Measurements from ENCODE around the gene GPR152. TPM values are rescaled to one million over a fixed set of nuclear protein-coding genes. Genes with fewer than 3 reads are reported as not detected.

Gene GPR152
- total RNA-seq, 1 donor from 2014 or later: not detected

DNA sequence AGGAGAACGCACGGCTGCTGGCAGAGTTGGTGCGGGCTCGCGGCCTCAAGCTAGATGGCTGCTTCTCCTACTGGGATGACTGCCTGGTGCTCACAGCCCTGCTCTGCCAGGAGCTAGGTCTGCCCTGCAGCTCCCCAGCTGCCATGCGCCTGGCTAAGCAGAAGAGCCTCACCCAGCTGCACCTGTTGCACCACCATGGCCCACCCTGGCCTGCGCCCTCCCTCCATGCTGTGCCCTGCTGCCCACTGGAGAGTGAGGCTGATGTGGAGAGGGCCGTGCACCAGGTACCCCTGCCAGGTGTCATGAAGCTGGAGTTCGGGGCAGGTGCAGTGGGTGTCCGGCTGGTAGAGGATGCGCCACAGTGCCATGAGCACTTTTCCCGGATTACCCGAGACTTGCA lies 29.1 kb downstream of the GPR152 start:
- H3K4me2 ChIP-seq (ENCODE audit: low read length): no peak overlapping the region
- TF ChIP-seq EZH2 (IDR thresholded peaks at IDR 0.05; ENCODE audit: insufficient read depth, low read length) (no peak), CTCF (IDR thresholded peaks at IDR 0.05; ENCODE audit: insufficient read depth, low read depth, low read length) (no peak)
- no peak overlapping the region for H3K9ac ChIP-seq (ENCODE audit: low read length)
- H3K9me3 ChIP-seq (ENCODE audit: insufficient read depth, low read depth, low read length): no peaks in the 10 kb centered on the region
- H3K36me3 ChIP-seq (ENCODE audit: insufficient read depth, low read length): no peaks in the 10 kb centered on the region
- Mint-ChIP-seq H3K9me3 (ENCODE audit: unreplicated experiment) (no peaks in the 10 kb centered on the region), H3K4me3 (ENCODE audit: unreplicated experiment) (no peak overlapping the region), H3K36me3 (ENCODE audit: low read depth, unreplicated experiment) (no peaks in the 10 kb centered on the region), H3K27ac (ENCODE audit: unreplicated experiment) (no peak overlapping the region), H3K4me1 (ENCODE audit: low read depth, unreplicated experiment) (peaks cover 2% of the 10 kb centered on the region), H3K27me3 (ENCODE audit: low read depth, unreplicated experiment) (peaks cover 3% of the 10 kb centered on the region)
- no peaks in the 10 kb centered on the region for H3K27me3 ChIP-seq (ENCODE audit: insufficient read depth, low read length)
- no peak overlapping the region for H2AFZ ChIP-seq (ENCODE audit: low read depth, low read length)
- FAIRE-seq: no peak
- no peak overlapping the region for H3K27ac ChIP-seq (ENCODE audit: low read depth, low read length)
- H4K20me1 ChIP-seq (ENCODE audit: insufficient read depth, low read length): no peaks in the 10 kb centered on the region
- H3K79me2 ChIP-seq (ENCODE audit: insufficient read depth, low read length): peaks cover 2% of the 10 kb centered on the region
- no peak overlapping the region for H3K4me3 ChIP-seq (ENCODE audit: insufficient read depth, low read depth, low read length)
- peaks cover 8% of the 10 kb centered on the region for H3K4me1 ChIP-seq (ENCODE audit: insufficient read depth, low read length)
- no peak for DNase-seq (ENCODE audit: low read depth)

- H3K9me3 Mint-ChIP-seq (ENCODE audit: unreplicated experiment): no peaks in the 10 kb centered on the region
- peak overlapping the region; percentile 58 for H3K27ac Mint-ChIP-seq (ENCODE audit: unreplicated experiment)
- no peak overlapping the region for H3K9ac ChIP-seq (ENCODE audit: low read length)
- H4K20me1 ChIP-seq (ENCODE audit: insufficient read depth, low read length): no peaks in the 10 kb centered on the region
- FAIRE-seq: no peak
- peaks cover 2% of the 10 kb centered on the region for H3K4me1 Mint-ChIP-seq (ENCODE audit: low read depth, unreplicated experiment)
- H3K27ac ChIP-seq (ENCODE audit: low read depth, low read length): no peak overlapping the region
- H2AFZ ChIP-seq (ENCODE audit: low read depth, low read length): no peak overlapping the region
- no peaks in the 10 kb centered on the region for H3K79me2 ChIP-seq (ENCODE audit: insufficient read depth, low read length)
- H3K4me2 ChIP-seq (ENCODE audit: low read length): no peak overlapping the region
- H3K27me3 Mint-ChIP-seq (ENCODE audit: low read depth, unreplicated experiment): peaks cover 6% of the 10 kb centered on the region
- H3K4me3 Mint-ChIP-seq (ENCODE audit: unreplicated experiment): peak overlapping the region; percentile 50
- TF ChIP-seq CTCF (IDR thresholded peaks at IDR 0.05; ENCODE audit: insufficient read depth, low read depth, low read length) (no peak), EZH2 (IDR thresholded peaks at IDR 0.05; ENCODE audit: insufficient read depth, low read length) (no peak)
- peaks cover 8% of the 10 kb centered on the region for H3K4me1 ChIP-seq (ENCODE audit: insufficient read depth, low read length)
- no peak for DNase-seq (ENCODE audit: low read depth)
- no peaks in the 10 kb centered on the region for H3K36me3 Mint-ChIP-seq (ENCODE audit: low read depth, unreplicated experiment)
- no peaks in the 10 kb centered on the region for H3K36me3 ChIP-seq (ENCODE audit: insufficient read depth, low read length)
- H3K27me3 ChIP-seq (ENCODE audit: insufficient read depth, low read length): no peaks in the 10 kb centered on the region
- no peak overlapping the region for H3K4me3 ChIP-seq (ENCODE audit: insufficient read depth, low read depth, low read length)
- H3K9me3 ChIP-seq (ENCODE audit: insufficient read depth, low read depth, low read length): no peaks in the 10 kb centered on the region
Observed at GRCh38 chr11:67422891-67423290, 29.6 kb downstream of the GPR152 start.

DNA sequence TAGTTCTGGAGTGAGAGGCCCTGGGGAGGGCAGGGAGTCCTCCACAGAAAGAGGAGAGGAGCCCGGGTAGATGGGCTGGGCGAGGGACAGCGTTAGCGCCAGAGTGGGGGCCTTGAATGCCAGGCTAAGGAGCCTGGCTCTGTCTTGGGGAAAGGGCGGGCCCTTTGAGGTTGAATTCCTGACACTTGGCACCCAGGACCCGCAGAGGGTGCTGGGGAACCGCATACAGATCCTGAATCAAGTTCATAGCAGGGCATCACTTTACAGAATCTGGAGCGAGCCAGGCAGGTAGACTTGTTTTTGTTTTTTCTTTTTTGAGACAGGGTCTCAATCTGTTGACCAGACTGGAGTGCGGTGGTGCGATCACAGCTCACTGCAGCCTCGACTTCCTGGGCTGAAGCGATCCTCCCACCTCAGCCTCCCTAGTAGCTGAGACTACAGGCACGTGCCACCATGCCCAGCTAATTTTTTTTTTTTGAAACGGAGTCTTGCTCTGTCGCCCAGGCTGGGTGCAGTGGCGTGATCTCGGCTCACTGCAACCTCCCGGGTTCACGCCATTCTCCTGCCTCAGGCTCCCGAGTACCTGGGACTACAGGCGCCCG lies 31.0 kb downstream of the GPR152 start:
- TF ChIP-seq CTCF (IDR thresholded peaks at IDR 0.05; ENCODE audit: insufficient read depth, low read depth, low read length) (no peak), EZH2 (IDR thresholded peaks at IDR 0.05; ENCODE audit: insufficient read depth, low read length) (no peak)
- no peak overlapping the region for H3K9ac ChIP-seq (ENCODE audit: low read length)
- H3K9me3 Mint-ChIP-seq (ENCODE audit: unreplicated experiment): no peaks in the 10 kb centered on the region
- H3K4me1 ChIP-seq (ENCODE audit: insufficient read depth, low read length): peaks cover 8% of the 10 kb centered on the region
- DNase-seq (ENCODE audit: low read depth) (no peak), FAIRE-seq (no peak)
- H3K27me3 Mint-ChIP-seq (ENCODE audit: low read depth, unreplicated experiment): peaks cover 13% of the 10 kb centered on the region
- peak overlapping the region; percentile 34 for H3K27ac Mint-ChIP-seq (ENCODE audit: unreplicated experiment)
- H3K9me3 ChIP-seq (ENCODE audit: insufficient read depth, low read depth, low read length): no peaks in the 10 kb centered on the region
- peak overlapping the region; percentile 11 for H3K4me3 ChIP-seq (ENCODE audit: insufficient read depth, low read depth, low read length)
- no peaks in the 10 kb centered on the region for H3K27me3 ChIP-seq (ENCODE audit: insufficient read depth, low read length)
- H3K4me3 Mint-ChIP-seq (ENCODE audit: unreplicated experiment): peak overlapping the region; percentile 73
- H3K79me2 ChIP-seq (ENCODE audit: insufficient read depth, low read length): no peaks in the 10 kb centered on the region
- H3K36me3 ChIP-seq (ENCODE audit: insufficient read depth, low read length): no peaks in the 10 kb centered on the region
- H3K4me2 ChIP-seq (ENCODE audit: low read length): peak overlapping the region; percentile 94
- no peak overlapping the region for H3K27ac ChIP-seq (ENCODE audit: low read depth, low read length)
- H4K20me1 ChIP-seq (ENCODE audit: insufficient read depth, low read length): no peaks in the 10 kb centered on the region
- H3K4me1 Mint-ChIP-seq (ENCODE audit: low read depth, unreplicated experiment): peaks cover under 1% of the 10 kb centered on the region
- peak overlapping the region; percentile 54 for H2AFZ ChIP-seq (ENCODE audit: low read depth, low read length)
- peaks cover 2% of the 10 kb centered on the region for H3K36me3 Mint-ChIP-seq (ENCODE audit: low read depth, unreplicated experiment)
